Neural cell (in vitro differentiated cells): ENCODE results near the gene SLC38A9. TPM values are rescaled to one million over a fixed set of nuclear protein-coding genes. Genes with fewer than 3 reads are reported as not detected.

Experiments used
- H2AFZ ChIP-seq: fragments of 200-600, 300-800 bp; sonication (generic), shearing (Covaris generic); 2 replicates; pipeline ENCODE4 v1.6.0; 2014; ENCODE audit warnings: low read depth, mild to moderate bottlenecking, antibody characterized with exemption, low read length, moderate library complexity
- H3F3A ChIP-seq: fragments of 200-600 bp; shearing (Covaris generic); 2 replicates; pipeline ENCODE4 v1.6.1; 2016; ENCODE audit warnings: mild to moderate bottlenecking, moderate library complexity, mixed read lengths, antibody characterized with exemption, low read length; ENCODE audit not compliant: insufficient read depth, poor library complexity, severe bottlenecking
- H3K27ac ChIP-seq: fragments of 200-600, 300-800 bp; sonication (generic), shearing (Covaris generic); 2 replicates; pipeline ENCODE4 v1.5.1; 2014; ENCODE audit warnings: mild to moderate bottlenecking, low read length, moderate library complexity
- H3K27me3 ChIP-seq: fragments of 300-800, 200-600 bp; sonication (generic), shearing (Covaris generic); 2 replicates; pipeline ENCODE4 v1.6.0; 2014; ENCODE audit warnings: mild to moderate bottlenecking, low read depth, low read length, moderate library complexity; ENCODE audit not compliant: insufficient read depth
- H3K36me3 ChIP-seq: fragments of 300-800, 200-600 bp; sonication (generic), shearing (Covaris generic); 2 replicates; pipeline ENCODE4 v1.5.1; 2014; ENCODE audit warnings: mild to moderate bottlenecking, antibody characterized with exemption, low read length, moderate library complexity; ENCODE audit not compliant: insufficient read depth
- H3K4me2 ChIP-seq: fragments of 300-800, 200-600 bp; sonication (generic), shearing (Covaris generic); 2 replicates; pipeline ENCODE4 v1.6.0; 2014; ENCODE audit warnings: mild to moderate bottlenecking, low read length
- H3K4me3 ChIP-seq: fragments of 300-800, 200-600 bp; sonication (generic), shearing (Covaris generic); 2 replicates; pipeline ENCODE4 v1.5.1; 2014; ENCODE audit warnings: mild to moderate bottlenecking, low read length, moderate library complexity
- H3K79me2 ChIP-seq: fragments of 200-600 bp; shearing (Covaris generic); replicated peaks from 2 replicates; pipeline ENCODE4 v1.6.0; 2014; ENCODE audit warnings: mild to moderate bottlenecking, low read length, moderate library complexity; ENCODE audit not compliant: insufficient read depth
- H3K9ac ChIP-seq: fragments of 300-800, 200-600 bp; sonication (generic), shearing (Covaris generic); 2 replicates; pipeline ENCODE4 v1.6.1; 2016; ENCODE audit warnings: mild to moderate bottlenecking, low read length, mixed read lengths
- H3K9me2 ChIP-seq: fragments of 200-600 bp; shearing (Covaris generic); 2 replicates; pipeline ENCODE4 v1.6.1; 2016; ENCODE audit warnings: mild to moderate bottlenecking, low read length, mixed read lengths; ENCODE audit not compliant: insufficient read depth
- H3K9me3 ChIP-seq: fragments of 200-600, 300-800 bp; sonication (generic), shearing (Covaris generic); 2 replicates; pipeline ENCODE4 v1.6.1; 2016; ENCODE audit warnings: mild to moderate bottlenecking, mixed run types, low read length, moderate library complexity, mixed read lengths
- H4K20me1 ChIP-seq: fragments of 200-600 bp; shearing (Covaris generic); 2 replicates; pipeline ENCODE4 v1.6.1; 2016; ENCODE audit warnings: mild to moderate bottlenecking, mixed run types; ENCODE audit not compliant: insufficient read depth
- CTCF ChIP-seq: fragments of 450-650 bp; IDR thresholded peaks from 2 replicates; pipeline ENCODE4 v1.5.1; 2014; ENCODE audit warnings: antibody characterized with exemption, mild to moderate bottlenecking, moderate library complexity; ENCODE audit not compliant: poor library complexity, severe bottlenecking
- EP300 ChIP-seq: fragments of 450-650 bp; conservative IDR thresholded peaks from 2 replicates; pipeline ENCODE4 v1.6.1; 2014; ENCODE audit warnings: antibody characterized with exemption, mild to moderate bottlenecking, moderate library complexity; ENCODE audit not compliant: poor library complexity, severe bottlenecking
- EZH2 ChIP-seq: fragments of 200-600, 300-800 bp; shearing (Covaris generic), sonication (generic); IDR thresholded peaks from 2 replicates; pipeline ENCODE4 v1.6.1; 2014; ENCODE audit warnings: antibody characterized with exemption, low read length, borderline replicate concordance, mild to moderate bottlenecking; ENCODE audit not compliant: insufficient read depth, poor library complexity, severe bottlenecking
- MXI1 ChIP-seq: fragments of 450-650 bp; conservative IDR thresholded peaks from 2 replicates; pipeline ENCODE4 v1.6.1; 2014; ENCODE audit warnings: antibody characterized with exemption, mild to moderate bottlenecking; ENCODE audit not compliant: poor library complexity, severe bottlenecking
- POLR2AphosphoS5 ChIP-seq: IDR thresholded peaks from 2 replicates; pipeline ENCODE4 v1.6.1; 2012
- RAD21 ChIP-seq: fragments of 450-650 bp; conservative IDR thresholded peaks from 2 replicates; pipeline ENCODE4 v1.6.1; 2014; ENCODE audit warnings: antibody characterized with exemption, mild to moderate bottlenecking, moderate library complexity
- REST ChIP-seq: IDR thresholded peaks from 2 replicates; pipeline ENCODE4 v1.6.1; 2012; ENCODE audit warnings: borderline replicate concordance
- SMC3 ChIP-seq: fragments of 450-650 bp; conservative IDR thresholded peaks from 2 replicates; pipeline ENCODE4 v1.6.1; 2014; ENCODE audit warnings: antibody characterized with exemption, mild to moderate bottlenecking, moderate library complexity; ENCODE audit not compliant: poor library complexity
- TAF1 ChIP-seq: IDR thresholded peaks from 2 replicates; pipeline ENCODE4 v1.6.1; 2012; ENCODE audit warnings: low read depth
- polyA plus RNA-seq: library from polyadenylated mRNA; depleted of rRNA; stranded (reverse); fragments of >200 nt; gene quantifications from 2 replicates; pipeline ENCODE4 v1.2.3, GENCODE V29; 2014

SLC38A9 gene
- polyA plus RNA-seq, 1 donor from 2014 or later = 44.5 TPM

DNA sequence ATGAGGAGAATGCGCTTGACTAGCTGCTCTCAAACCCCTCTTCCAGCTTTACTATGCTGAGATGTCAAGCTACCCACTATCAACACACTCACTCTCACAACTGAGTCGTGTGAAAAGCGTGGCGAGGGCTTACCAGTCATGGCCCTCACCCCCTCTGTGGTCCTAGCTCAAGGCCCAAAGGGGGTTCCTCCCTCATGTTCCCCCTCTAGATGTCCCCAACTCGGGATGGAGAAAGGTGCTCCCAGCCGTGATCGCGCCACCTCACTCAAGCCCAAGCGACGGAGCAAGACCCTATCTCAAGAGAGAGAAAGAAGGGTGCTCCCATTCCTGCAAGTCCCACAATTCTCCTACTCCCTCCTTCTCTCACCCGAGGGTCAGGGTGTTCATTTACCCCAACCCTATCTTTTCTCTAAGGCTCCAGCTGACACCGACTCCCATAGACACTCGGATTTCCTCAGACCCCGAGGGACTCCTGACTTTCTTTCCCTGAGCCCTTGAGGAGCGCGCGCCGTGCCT lies 559 bp downstream of the SLC38A9 start:
- no peak overlapping the region for H3K27ac ChIP-seq
- H3K36me3 ChIP-seq = no peaks in the 10 kb centered on the region
- no peaks in the 10 kb centered on the region for H3F3A ChIP-seq
- TF ChIP-seq RAD21 (no peak), POLR2AphosphoS5 (no peak), TAF1 (no peak), REST (no peak), EZH2 (no peak), EP300 (no peak)
- peak overlapping the region; percentile 88 for H3K4me2 ChIP-seq
- peak overlapping the region; percentile 69 for H3K9ac ChIP-seq
- H3K9me2 ChIP-seq = no peaks in the 10 kb centered on the region
- peaks cover 5% of the 10 kb centered on the region for H3K79me2 ChIP-seq
- H2AFZ ChIP-seq = peak overlapping the region; percentile 94
- H3K9me3 ChIP-seq = no peaks in the 10 kb centered on the region
- H4K20me1 ChIP-seq = no peaks in the 10 kb centered on the region
- H3K27me3 ChIP-seq = no peaks in the 10 kb centered on the region
- H3K4me3 ChIP-seq = peak overlapping the region; percentile 93

GRCh38 chr5:55708732-55709131 lies 3.4 kb downstream of the SLC38A9 start:
- Histone ChIP-seq H3K9me3 (no peaks in the 10 kb centered on the region), H3K9ac (no peak overlapping the region), H3K4me2 (no peak overlapping the region), H3K36me3 (no peaks in the 10 kb centered on the region), H3K9me2 (no peaks in the 10 kb centered on the region), H3K4me3 (no peak overlapping the region), H2AFZ (no peak overlapping the region), H3F3A (no peaks in the 10 kb centered on the region), H3K27me3 (no peaks in the 10 kb centered on the region), H4K20me1 (no peaks in the 10 kb centered on the region), H3K79me2 (peaks cover 8% of the 10 kb centered on the region), H3K27ac (no peak overlapping the region)
- TF ChIP-seq RAD21 (no peak), TAF1 (no peak), CTCF (no peak), SMC3 (no peak), EP300 (no peak), MXI1 (no peak), REST (no peak), EZH2 (no peak), POLR2AphosphoS5 (no peak)
